ENCODE data around the gene MYOCD. TPM values are rescaled to one million over a fixed set of nuclear protein-coding genes. Genes with fewer than 3 reads are reported as not detected.

The MYOCD gene
- total RNA-seq, 1 donor from 2014 or later: under 0.01 TPM

GRCh38 chr17:12659500-12659899, 6.2 kb upstream of the MYOCD start:
- TF ChIP-seq, protein P1, sequence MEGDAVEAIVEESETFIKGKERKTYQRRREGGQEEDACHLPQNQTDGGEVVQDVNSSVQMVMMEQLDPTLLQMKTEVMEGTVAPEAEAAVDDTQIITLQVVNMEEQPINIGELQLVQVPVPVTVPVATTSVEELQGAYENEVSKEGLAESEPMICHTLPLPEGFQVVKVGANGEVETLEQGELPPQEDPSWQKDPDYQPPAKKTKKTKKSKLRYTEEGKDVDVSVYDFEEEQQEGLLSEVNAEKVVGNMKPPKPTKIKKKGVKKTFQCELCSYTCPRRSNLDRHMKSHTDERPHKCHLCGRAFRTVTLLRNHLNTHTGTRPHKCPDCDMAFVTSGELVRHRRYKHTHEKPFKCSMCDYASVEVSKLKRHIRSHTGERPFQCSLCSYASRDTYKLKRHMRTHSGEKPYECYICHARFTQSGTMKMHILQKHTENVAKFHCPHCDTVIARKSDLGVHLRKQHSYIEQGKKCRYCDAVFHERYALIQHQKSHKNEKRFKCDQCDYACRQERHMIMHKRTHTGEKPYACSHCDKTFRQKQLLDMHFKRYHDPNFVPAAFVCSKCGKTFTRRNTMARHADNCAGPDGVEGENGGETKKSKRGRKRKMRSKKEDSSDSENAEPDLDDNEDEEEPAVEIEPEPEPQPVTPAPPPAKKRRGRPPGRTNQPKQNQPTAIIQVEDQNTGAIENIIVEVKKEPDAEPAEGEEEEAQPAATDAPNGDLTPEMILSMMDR (IDR thresholded peaks at IDR 0.05; ENCODE audit: insufficient read depth, low read length, severe bottlenecking): no peak
- DNase-seq (ENCODE audit: low read depth): peak; percentile 84
- no peak for FAIRE-seq

GRCh38 chr17:12664252-12664651, 1.4 kb upstream of the MYOCD start:
- no peak overlapping the region for H3K4me3 ChIP-seq (ENCODE audit: low read depth, low read length)
- H3K27me3 ChIP-seq (ENCODE audit: control insufficient read depth, insufficient read depth, low read length): peaks cover 11% of the 10 kb centered on the region

More at GRCh38 chr17:12659500-12659899, 6.2 kb upstream of the MYOCD start:
- Histone ChIP-seq H3K36me3 (ENCODE audit: control insufficient read depth, insufficient read depth, low read length) (no peaks in the 10 kb centered on the region), H3K4me3 (ENCODE audit: low read depth, low read length) (no peak overlapping the region), H3K27me3 (ENCODE audit: control insufficient read depth, insufficient read depth, low read length) (no peaks in the 10 kb centered on the region)

GRCh38 chr17:12664894-12665262, 812 bp upstream of the MYOCD start:
- TF ChIP-seq, protein P1 (IDR thresholded peaks at IDR 0.05; ENCODE audit: insufficient read depth, low read length, severe bottlenecking): no peak
- FAIRE-seq (no peak), DNase-seq (ENCODE audit: low read depth) (no peak)
- Histone ChIP-seq H3K36me3 (ENCODE audit: control insufficient read depth, insufficient read depth, low read length) (no peaks in the 10 kb centered on the region), H3K4me3 (ENCODE audit: low read depth, low read length) (peak overlapping the region; percentile 34), H3K27me3 (ENCODE audit: control insufficient read depth, insufficient read depth, low read length) (peaks cover 11% of the 10 kb centered on the region)

More at GRCh38 chr17:12664252-12664651, 1.4 kb upstream of the MYOCD start:
- TF ChIP-seq, protein P1 (IDR thresholded peaks at IDR 0.05; ENCODE audit: insufficient read depth, low read length, severe bottlenecking): no peak
- DNase-seq (ENCODE audit: low read depth): no peak
- FAIRE-seq: no peak
- H3K36me3 ChIP-seq (ENCODE audit: control insufficient read depth, insufficient read depth, low read length): no peaks in the 10 kb centered on the region

- TF ChIP-seq, protein P1 (IDR thresholded peaks at IDR 0.05; ENCODE audit: insufficient read depth, low read length, severe bottlenecking): no peak
- DNase-seq (ENCODE audit: low read depth) (no peak), FAIRE-seq (no peak)
- Histone ChIP-seq H3K4me3 (ENCODE audit: low read depth, low read length) (no peak overlapping the region), H3K27me3 (ENCODE audit: control insufficient read depth, insufficient read depth, low read length) (peaks cover 11% of the 10 kb centered on the region), H3K36me3 (ENCODE audit: control insufficient read depth, insufficient read depth, low read length) (no peaks in the 10 kb centered on the region)
Observed at GRCh38 chr17:12666718-12667117, 1.0 kb downstream of the MYOCD start.

- TF ChIP-seq, protein P1 (IDR thresholded peaks at IDR 0.05; ENCODE audit: insufficient read depth, low read length, severe bottlenecking): peak; percentile 51
- no peaks in the 10 kb centered on the region for H3K36me3 ChIP-seq (ENCODE audit: control insufficient read depth, insufficient read depth, low read length)
- H3K27me3 ChIP-seq (ENCODE audit: control insufficient read depth, insufficient read depth, low read length): peaks cover 11% of the 10 kb centered on the region
- no peak overlapping the region for H3K4me3 ChIP-seq (ENCODE audit: low read depth, low read length)
- DNase-seq (ENCODE audit: low read depth) (peak; percentile 63), FAIRE-seq (no peak)
Observed at GRCh38 chr17:12667299-12667958, 1.7 kb downstream of the MYOCD start.

DNA sequence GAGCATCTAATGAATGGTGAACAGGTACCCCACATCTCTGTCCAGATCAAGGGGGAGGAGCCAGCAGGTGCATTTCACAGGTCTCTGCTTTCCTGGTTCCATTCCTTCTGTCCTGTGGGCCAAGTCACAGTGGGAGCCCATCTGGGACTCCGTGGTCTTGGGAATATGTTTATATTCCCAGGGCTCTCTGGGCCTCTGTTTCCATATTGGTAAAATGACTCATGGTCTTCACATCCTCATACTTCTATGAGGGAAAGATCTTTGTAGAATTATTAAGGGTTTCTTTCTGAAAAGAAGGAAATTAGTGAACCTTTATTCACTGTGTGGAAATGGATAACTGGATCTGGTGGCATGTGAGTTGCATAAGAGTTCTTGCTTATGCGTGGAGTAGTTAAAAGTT, 6.2 kb downstream of the MYOCD start:
- TF ChIP-seq, protein P1 (IDR thresholded peaks at IDR 0.05; ENCODE audit: insufficient read depth, low read length, severe bottlenecking): no peak
- DNase-seq (ENCODE audit: low read depth) (no peak), FAIRE-seq (no peak)
- Histone ChIP-seq H3K27me3 (ENCODE audit: control insufficient read depth, insufficient read depth, low read length) (no peaks in the 10 kb centered on the region), H3K36me3 (ENCODE audit: control insufficient read depth, insufficient read depth, low read length) (no peaks in the 10 kb centered on the region), H3K4me3 (ENCODE audit: low read depth, low read length) (no peak overlapping the region)
